EL (cell line): ENCODE results near the gene DPM2.

Experiments used
- DNase-seq: peaks from one replicate; pipeline ENCODE4 v3.0.0-alpha.2; 2016

DPM2 gene

GRCh38 chr9:127916720-127917581 lies 20.7 kb downstream of the DPM2 start, which contains the start of gene ST6GALNAC4:
Gene ST6GALNAC4, minus strand, starts transcription at chr9:127917041. Its CDS starts 622 bp downstream, at chr9:127916419.
- peak; percentile 91 for DNase-seq

- no peak for DNase-seq
Observed at GRCh38 chr9:127915801-127916719, 21.6 kb downstream of the DPM2 start.

GRCh38 chr9:127915325-127915752 lies 22.3 kb downstream of the DPM2 start:
- no peak for DNase-seq

- no peak for DNase-seq
Observed at GRCh38 chr9:127913682-127914081, 24.0 kb downstream of the DPM2 start.

GRCh38 chr9:127912882-127913281 lies 24.8 kb downstream of the DPM2 start:
- DNase-seq: no peak

- no peak for DNase-seq
Observed at GRCh38 chr9:127912296-127912695, 25.4 kb downstream of the DPM2 start.

GRCh38 chr9:127910613-127911205 lies 26.9 kb downstream of the DPM2 start:
- peak; percentile 46 for DNase-seq

- DNase-seq: no peak
Observed at GRCh38 chr9:127909839-127910273, 27.8 kb downstream of the DPM2 start.

- no peak for DNase-seq
Observed at GRCh38 chr9:127908660-127908926, 29.1 kb downstream of the DPM2 start.

- DNase-seq: no peak
Observed at GRCh38 chr9:127907867-127908659, 29.6 kb downstream of the DPM2 start.

- no peak for DNase-seq
Observed at GRCh38 chr9:127905788-127906191, 31.9 kb downstream of the DPM2 start.

- no peak for DNase-seq
Observed at GRCh38 chr9:127905004-127905728, 32.5 kb downstream of the DPM2 start.

GRCh38 chr9:127904561-127905003 lies 33.1 kb downstream of the DPM2 start:
- no peak for DNase-seq

GRCh38 chr9:127903557-127904475 lies 33.8 kb downstream of the DPM2 start:
- no peak for DNase-seq

- peak; percentile 78 for DNase-seq
Observed at GRCh38 chr9:127899128-127899943, 38.3 kb downstream of the DPM2 start, which contains the start of gene ST6GALNAC6. Gene ST6GALNAC6, minus strand, starts transcription at chr9:127899603. Its CDS starts 1,622 bp downstream, at chr9:127897981.

- DNase-seq: peak; percentile 82
Observed at GRCh38 chr9:127898433-127899127, 39.1 kb downstream of the DPM2 start.

GRCh38 chr9:127897193-127897692 lies 40.4 kb downstream of the DPM2 start:
- peak; percentile 65 for DNase-seq

- DNase-seq: no peak
Observed at GRCh38 chr9:127896395-127897192, 41.1 kb downstream of the DPM2 start.
